Measurements from ENCODE around the gene TMEM126B.
A peak's percentile ranks its signal among the peaks of the same experiment; 100 is the strongest.

The TMEM126B gene

GRCh38 chr11:85661972-85662664 is 33.7 kb downstream of the TMEM126B start:
- in situ Hi-C loops (cut with HindIII; ENCODE audit: low sequenced_read_pairs) = no loop called here
- H3K4me3 ChIP-seq (ENCODE audit: low read depth, low read length) = peak overlapping the region; percentile 79
- DNase-seq (ENCODE audit: low read depth) = no peak
- no peak for TF ChIP-seq CTCF (IDR thresholded peaks at IDR 0.05; ENCODE audit: low read depth, low read length, missing control alignments)

GRCh38 chr11:85663080-85663752 is 34.8 kb downstream of the TMEM126B start:
- peak overlapping the region; percentile 79 for H3K4me3 ChIP-seq (ENCODE audit: low read depth, low read length)
- in situ Hi-C loops (cut with HindIII; ENCODE audit: low sequenced_read_pairs) = no loop called here
- DNase-seq (ENCODE audit: low read depth) = no peak
- TF ChIP-seq CTCF (IDR thresholded peaks at IDR 0.05; ENCODE audit: low read depth, low read length, missing control alignments) = no peak

- no peak for DNase-seq (ENCODE audit: low read depth)
- TF ChIP-seq CTCF (IDR thresholded peaks at IDR 0.05; ENCODE audit: low read depth, low read length, missing control alignments) = peak; percentile 36
- H3K4me3 ChIP-seq (ENCODE audit: low read depth, low read length) = peak overlapping the region; percentile 79
- in situ Hi-C loops (cut with HindIII; ENCODE audit: low sequenced_read_pairs) = no loop called here
Observed at GRCh38 chr11:85663753-85664614, 35.6 kb downstream of the TMEM126B start.

- DNase-seq (ENCODE audit: low read depth) = peak; percentile 85
- peak within 1 kb of the TSS; percentile 79 for H3K4me3 ChIP-seq (ENCODE audit: low read depth, low read length)
- no peak for TF ChIP-seq CTCF (IDR thresholded peaks at IDR 0.05; ENCODE audit: low read depth, low read length, missing control alignments)
- in situ Hi-C loops (cut with HindIII; ENCODE audit: low sequenced_read_pairs) = no loop called here
Observed at GRCh38 chr11:85664615-85665481, 36.5 kb downstream of the TMEM126B start, which contains the start of gene CREBZF. CREBZF (minus strand) TSS chr11:85665129; CDS start chr11:85664875, 254 bp downstream.

- in situ Hi-C loops (cut with HindIII; ENCODE audit: low sequenced_read_pairs) = no loop called here
- no peak for TF ChIP-seq CTCF (IDR thresholded peaks at IDR 0.05; ENCODE audit: low read depth, low read length, missing control alignments)
- no peak overlapping the region for H3K4me3 ChIP-seq (ENCODE audit: low read depth, low read length)
Observed at GRCh38 chr11:85665733-85666132, 37.3 kb downstream of the TMEM126B start.

More at GRCh38 chr11:85665733-85666132, 37.3 kb downstream of the TMEM126B start:
- no peak for DNase-seq (ENCODE audit: low read depth)
